Epidermal melanocyte (primary cell): ENCODE data around the gene NAV3.

Source experiments
- DNase-seq: peaks from one replicate; pipeline ENCODE4 v3.0.0; 2011; ENCODE audit warnings: low spot score; ENCODE audit not compliant: insufficient read length

Gene NAV3

GRCh38 chr12:78115889-78116288 lies 285.2 kb downstream of the NAV3 start:
- no peak for DNase-seq

GRCh38 chr12:78118036-78118435 lies 287.3 kb downstream of the NAV3 start:
- DNase-seq, result no peak

GRCh38 chr12:78118486-78118885 lies 287.8 kb downstream of the NAV3 start:
- no peak for DNase-seq

DNA sequence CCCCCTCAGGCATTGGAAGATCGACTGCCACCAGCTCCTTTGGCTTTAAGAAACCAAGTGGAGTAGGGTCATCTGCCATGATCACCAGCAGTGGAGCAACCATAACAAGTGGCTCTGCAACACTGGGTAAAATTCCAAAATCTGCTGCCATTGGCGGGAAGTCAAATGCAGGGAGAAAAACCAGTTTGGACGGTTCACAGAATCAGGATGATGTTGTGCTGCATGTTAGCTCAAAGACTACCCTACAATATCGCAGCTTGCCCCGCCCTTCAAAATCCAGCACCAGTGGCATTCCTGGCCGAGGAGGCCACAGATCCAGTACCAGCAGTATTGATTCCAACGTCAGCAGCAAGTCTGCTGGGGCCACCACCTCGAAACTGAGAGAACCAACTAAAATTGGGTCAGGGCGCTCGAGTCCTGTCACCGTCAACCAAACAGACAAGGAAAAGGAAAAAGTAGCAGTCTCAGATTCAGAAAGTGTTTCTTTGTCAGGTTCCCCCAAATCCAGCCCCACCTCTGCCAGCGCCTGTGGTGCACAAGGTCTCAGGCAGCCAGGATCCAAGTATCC lies 288.7 kb downstream of the NAV3 start:
- no peak for DNase-seq

DNA sequence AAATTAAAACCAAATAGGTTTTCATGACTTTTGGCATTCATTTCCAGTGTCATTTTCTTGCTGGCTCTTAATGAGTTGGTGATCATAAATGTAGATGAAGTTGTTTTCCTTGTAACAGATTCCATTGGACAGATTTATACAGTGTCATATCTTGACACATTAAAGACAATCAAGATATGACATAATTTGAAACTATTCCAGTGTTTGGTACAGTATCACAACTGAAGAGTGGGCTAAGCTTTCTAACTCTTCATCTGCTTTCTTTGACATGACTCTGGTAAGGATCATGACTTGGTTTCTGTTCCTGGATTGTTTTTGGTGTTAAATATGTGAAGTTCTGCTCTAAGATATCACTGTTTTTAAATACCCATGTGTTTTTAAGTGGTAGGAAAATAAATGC lies 289.6 kb downstream of the NAV3 start:
- no peak for DNase-seq

- DNase-seq, result no peak
Measured at GRCh38 chr12:78120866-78121560, 290.3 kb downstream of the NAV3 start.

DNA sequence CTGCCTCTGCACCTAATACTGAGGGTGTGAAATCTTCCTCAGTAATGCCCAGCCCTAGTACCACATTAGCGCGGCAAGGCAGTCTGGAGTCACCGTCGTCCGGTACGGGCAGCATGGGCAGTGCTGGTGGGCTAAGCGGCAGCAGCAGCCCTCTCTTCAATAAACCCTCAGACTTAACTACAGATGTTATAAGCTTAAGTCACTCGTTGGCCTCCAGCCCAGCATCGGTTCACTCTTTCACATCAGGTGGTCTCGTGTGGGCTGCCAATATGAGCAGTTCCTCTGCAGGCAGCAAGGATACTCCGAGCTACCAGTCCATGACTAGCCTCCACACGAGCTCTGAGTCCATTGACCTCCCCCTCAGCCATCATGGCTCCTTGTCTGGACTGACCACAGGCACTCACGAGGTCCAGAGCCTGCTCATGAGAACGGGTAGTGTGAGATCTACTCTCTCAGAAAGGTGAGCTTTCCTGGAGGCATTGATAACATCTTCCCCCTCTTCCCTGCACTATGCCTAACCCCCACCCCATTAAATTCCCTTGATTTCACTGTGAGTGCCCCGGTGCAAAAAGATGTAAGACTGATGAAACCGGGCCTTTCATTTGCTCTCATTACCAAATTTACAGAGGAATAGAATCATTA lies 291.4 kb downstream of the NAV3 start:
- DNase-seq, result no peak

DNA sequence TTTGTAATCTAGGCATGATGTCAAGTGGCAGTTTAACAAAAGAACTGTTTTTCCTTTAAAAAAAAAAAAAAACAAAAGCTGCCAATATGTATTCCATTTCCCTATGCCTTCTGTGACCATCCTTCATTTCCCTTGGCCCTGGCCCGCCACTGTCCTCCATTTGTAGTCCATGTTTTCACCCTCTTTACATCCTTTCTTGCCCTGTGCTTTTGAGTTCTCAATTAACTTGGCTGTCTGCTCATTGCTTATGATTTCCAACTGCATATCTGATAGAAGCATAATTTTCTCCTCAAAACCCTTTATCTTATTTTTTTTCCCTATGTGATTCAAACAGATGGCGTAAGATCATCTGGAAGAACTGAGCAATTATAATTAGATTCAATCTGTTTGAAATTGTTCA lies 297.5 kb downstream of the NAV3 start:
- DNase-seq, result no peak

DNA sequence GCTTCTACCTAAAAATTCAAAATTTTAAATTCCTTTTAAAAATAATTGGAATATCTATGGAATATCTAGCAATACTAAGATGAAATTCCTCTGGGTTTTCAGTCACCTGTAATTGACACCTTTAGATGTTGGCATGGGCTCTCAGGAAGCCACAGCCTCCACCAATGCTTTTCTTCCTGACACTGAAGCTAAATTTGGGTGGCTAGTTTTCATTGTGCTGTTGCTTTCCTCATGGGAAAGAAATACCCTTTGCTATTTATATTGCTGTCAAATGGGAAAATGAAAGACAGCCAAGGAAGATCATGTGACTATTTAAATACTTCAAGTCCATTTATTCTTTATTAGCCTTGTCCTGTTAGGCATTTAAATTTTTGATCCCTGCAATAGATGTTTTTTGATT lies 313.0 kb downstream of the NAV3 start:
- no peak for DNase-seq

DNA sequence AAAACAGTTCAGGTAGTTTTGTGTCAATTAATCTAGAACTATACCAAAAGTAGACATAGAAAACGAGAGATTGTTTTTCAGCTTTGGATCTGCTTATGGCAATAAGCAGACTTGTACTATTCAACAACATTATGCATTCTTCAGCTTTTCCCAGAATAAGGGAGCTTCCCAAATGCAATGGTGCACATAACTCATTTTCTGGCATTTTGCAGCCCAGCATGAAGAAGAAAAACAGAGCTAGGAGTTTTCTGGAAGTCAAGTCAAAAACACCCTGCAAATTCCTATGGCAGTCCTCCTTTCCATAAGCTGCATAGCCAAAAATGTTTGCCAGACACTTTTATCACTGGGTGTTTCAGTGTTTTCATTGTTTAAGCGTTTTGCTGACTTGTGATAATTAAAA lies 314.7 kb downstream of the NAV3 start:
- DNase-seq, result no peak

- DNase-seq, result no peak
Measured at GRCh38 chr12:78146365-78146772, 315.7 kb downstream of the NAV3 start.

- DNase-seq, result no peak
Measured at GRCh38 chr12:78149459-78149858, 318.8 kb downstream of the NAV3 start.

DNA sequence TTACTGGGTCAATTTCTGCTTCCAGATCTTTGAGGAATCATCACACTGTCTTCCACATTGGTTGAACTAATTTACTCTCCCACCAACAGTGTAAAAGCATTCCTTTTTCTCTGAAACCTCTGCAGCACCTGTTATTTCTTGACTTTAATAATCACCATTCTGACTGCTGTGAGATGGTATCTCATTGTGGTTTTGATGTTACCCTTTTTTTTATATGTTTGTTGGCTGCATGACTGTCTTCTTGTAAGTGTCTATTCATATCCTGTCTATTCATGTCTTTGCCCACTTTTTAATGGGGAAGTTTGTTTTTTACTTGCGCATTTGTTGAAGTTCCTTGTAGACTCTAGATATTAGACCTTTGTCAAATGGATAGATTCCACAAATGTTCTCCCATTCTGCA lies 324.9 kb downstream of the NAV3 start:
- DNase-seq, result no peak

- DNase-seq, result no peak
Measured at GRCh38 chr12:78156751-78157150, 326.1 kb downstream of the NAV3 start.

DNA sequence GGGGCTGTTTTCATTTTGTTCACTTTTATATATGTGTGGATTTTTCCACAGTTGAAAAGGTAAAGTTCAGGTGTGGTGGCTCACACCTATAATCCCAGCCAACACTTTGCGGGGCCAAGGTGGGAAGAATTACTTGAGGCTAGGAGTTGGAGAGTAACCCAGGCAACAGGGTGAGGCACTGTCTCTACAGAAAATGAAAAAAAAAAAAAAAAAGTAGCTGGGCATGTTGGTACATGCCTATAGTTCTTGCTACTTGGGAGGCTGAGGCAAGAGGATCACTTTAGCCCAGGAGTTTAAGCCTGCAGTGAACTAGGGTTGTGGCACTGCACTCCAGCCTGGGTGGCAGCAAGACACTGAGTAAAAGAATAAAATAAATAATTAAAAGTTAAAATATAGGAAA lies 326.5 kb downstream of the NAV3 start:
- no peak for DNase-seq

DNA sequence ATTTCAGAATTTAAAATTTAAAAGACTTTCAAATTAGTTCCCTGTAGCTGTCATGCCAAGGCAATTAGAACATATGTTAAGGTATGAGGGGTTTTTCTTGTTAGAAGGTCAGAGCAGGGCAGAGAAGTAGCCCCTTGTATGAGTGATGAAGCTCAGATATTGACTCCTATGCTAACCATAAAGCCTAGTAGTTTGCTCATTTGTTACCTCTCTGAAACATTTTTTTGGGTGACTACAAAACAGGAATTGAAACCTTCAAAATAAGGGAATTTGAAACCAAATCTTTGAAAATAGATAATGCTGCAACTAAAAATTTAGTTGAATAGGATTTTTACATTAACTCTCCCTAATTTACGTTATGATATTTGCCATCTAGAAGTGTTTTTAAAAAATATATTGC lies 333.5 kb downstream of the NAV3 start:
- no peak for DNase-seq

DNA sequence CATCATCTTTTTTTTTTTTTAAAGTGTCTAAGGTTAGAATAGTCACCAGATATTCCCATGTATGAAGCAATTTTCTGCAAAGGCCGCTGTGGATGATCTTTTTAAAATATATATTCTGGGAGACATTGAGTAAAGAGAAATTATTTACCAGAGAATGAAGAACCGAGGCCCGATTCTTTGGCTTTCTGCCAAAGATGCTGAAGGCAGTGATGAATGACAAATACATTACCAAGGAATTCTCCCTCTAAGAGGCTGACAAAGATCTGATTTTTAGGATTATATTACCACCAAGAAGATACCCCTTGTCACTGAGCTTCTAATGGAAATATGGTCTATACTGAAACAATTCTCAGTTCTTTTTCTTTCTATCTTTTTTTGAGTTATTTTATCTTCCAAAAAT lies 336.8 kb downstream of the NAV3 start:
- DNase-seq, result no peak

DNA sequence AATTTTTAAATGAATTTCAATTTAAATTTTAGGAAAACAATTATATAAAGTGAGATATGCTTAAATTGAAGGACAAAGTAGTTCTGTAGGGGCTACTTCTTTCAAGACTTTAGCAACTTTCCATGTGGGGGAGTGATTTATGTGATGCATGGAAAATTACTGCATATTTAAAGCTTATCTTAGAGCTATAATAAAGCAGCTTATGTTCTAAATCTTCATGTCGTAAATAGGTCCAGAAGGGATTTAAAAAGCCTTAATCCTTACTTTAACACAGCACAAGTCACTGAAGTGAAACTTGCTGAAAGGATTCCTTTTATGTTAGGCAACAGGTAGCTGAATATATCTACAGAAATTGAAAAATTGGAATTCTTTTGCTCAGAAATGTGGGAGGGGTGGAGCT lies 340.4 kb downstream of the NAV3 start:
- no peak for DNase-seq

- DNase-seq, result no peak
Measured at GRCh38 chr12:78176643-78177042, 345.9 kb downstream of the NAV3 start.

DNA sequence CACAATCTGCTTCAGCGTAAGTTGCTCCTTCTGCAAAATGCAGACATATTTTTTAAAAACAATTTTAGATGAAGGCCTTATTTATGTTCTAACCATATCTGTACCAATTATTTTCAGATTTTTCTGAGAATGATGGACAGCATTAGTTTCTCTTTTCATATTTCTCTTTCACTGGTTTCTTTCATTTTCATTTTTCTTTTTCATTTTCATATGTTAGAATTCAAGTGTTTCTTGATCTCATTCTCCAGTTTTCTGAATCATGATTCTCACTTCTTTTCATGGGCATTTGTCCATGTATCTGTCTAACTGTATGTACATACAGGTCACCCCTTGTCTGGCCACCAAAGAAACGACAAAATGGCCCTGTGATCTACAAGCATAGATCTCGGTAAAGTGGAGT lies 346.6 kb downstream of the NAV3 start:
- no peak for DNase-seq

DNA sequence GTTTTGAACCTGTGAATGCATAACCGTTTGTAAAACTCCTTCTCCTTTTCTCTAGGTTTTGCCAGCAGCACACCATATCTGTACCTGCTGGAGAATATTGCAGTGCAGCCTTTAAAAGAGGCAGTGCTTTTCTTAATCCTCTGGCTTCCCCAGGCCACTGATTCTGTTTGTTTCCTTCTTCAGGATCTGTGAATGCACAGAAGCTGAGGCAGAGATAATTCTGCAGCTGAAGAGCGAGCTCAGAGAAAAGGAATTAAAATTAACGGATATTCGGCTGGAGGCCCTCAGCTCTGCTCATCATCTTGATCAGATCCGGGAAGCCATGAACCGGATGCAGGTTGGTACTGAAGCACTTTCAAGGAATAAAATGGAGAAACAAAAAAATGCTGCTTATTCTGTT lies 348.7 kb downstream of the NAV3 start:
- DNase-seq, result no peak

DNA sequence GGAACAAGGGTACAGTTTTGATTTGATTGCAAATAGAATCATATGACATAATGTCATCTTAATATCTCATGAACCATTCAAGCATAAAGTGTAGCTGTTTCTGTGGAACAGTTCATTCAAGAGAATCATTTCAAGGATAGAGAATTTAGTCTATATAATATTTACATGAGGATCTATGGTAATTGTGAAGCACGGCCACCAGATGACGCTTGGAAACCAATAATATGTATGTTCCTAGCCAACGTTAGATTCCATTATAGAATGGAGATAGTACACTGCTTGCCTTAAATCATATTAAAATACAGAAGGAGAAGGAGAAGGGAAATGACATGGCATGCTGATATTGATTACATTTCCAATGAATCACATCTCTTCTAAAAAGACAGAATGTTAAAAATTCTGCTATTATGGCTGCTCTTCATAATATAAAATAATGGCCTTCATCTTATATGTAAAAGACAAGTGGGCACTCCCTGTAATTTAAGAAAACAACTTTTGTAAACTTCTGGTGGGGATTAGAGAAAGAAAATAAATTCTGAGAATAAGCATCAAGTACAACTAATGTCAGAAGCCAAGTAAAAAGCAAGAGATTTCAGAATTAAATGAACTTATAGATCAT lies 351.0 kb downstream of the NAV3 start:
- DNase-seq, result no peak

DNA sequence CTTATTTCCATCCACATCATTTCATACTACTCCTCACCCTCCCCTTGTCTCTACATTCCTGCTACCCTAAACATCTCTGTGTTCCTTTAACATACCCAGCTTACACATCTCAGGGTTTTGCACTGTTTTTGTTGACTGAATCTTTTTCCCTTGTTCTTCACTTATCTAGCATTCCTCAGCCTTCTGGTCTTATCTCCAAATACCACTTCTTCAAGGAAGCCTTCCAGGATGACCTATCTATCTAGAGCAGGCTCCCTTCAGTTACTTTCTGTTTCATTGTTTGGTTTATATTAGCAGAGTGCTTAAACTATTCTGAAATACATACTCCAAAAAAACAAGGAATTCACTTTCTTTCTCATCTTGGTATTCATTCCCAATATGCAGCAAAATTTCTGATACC lies 353.1 kb downstream of the NAV3 start:
- no peak for DNase-seq
